SK-N-SH (cell line): ENCODE data around the gene NR2C2.

Experiments
- EP300 ChIP-seq, 2 experiments: IDR thresholded peaks; 2 replicates each; pipeline versions ENCODE4 v1.4.0 to v1.6.1; 2012; ENCODE audit warnings: borderline replicate concordance in 1 of 2, low read depth in 1 of 2, low read length in 1 of 2
- EZH2phosphoT487 ChIP-seq: fragments of 200-600 bp; sonication (generic); IDR thresholded peaks from 2 replicates; pipeline ENCODE4 v1.6.1; 2017; ENCODE audit warnings: low read depth, mixed run types, mild to moderate bottlenecking, antibody characterized with exemption, moderate library complexity, borderline replicate concordance
- POLR2AphosphoS5 ChIP-seq: IDR thresholded peaks from 2 replicates; pipeline ENCODE4 v1.6.1; 2012; ENCODE audit warnings: low read depth, low read length
- RAD21 ChIP-seq: IDR thresholded peaks from 2 replicates; pipeline ENCODE4 v1.6.1; 2012; ENCODE audit warnings: mild to moderate bottlenecking, low read length
- TF ChIP-seq, protein P1 (sequence below): fragments of 150-350 bp; IDR thresholded peaks from 2 replicates; pipeline ENCODE4 v1.6.1; 2017; ENCODE audit warnings: antibody characterized with exemption, low read length, low read depth, borderline replicate concordance
- TF ChIP-seq, protein P2 (sequence below): fragments of 200-600 bp; sonication (generic); IDR thresholded peaks from 2 replicates; pipeline ENCODE4 v1.6.1; 2017; ENCODE audit warnings: antibody characterized with exemption, mild to moderate bottlenecking, moderate library complexity
- TF ChIP-seq, protein P3 (sequence below): fragments of 150-350 bp; IDR thresholded peaks from 2 replicates; pipeline ENCODE4 v1.6.1; 2016; ENCODE audit warnings: mild to moderate bottlenecking, low read depth, low read length
- TF ChIP-seq, protein P4 (sequence below): IDR thresholded peaks from 2 replicates; pipeline ENCODE4 v1.6.1; 2012; ENCODE audit warnings: mild to moderate bottlenecking, low read depth, low read length, moderate library complexity

DNA sequence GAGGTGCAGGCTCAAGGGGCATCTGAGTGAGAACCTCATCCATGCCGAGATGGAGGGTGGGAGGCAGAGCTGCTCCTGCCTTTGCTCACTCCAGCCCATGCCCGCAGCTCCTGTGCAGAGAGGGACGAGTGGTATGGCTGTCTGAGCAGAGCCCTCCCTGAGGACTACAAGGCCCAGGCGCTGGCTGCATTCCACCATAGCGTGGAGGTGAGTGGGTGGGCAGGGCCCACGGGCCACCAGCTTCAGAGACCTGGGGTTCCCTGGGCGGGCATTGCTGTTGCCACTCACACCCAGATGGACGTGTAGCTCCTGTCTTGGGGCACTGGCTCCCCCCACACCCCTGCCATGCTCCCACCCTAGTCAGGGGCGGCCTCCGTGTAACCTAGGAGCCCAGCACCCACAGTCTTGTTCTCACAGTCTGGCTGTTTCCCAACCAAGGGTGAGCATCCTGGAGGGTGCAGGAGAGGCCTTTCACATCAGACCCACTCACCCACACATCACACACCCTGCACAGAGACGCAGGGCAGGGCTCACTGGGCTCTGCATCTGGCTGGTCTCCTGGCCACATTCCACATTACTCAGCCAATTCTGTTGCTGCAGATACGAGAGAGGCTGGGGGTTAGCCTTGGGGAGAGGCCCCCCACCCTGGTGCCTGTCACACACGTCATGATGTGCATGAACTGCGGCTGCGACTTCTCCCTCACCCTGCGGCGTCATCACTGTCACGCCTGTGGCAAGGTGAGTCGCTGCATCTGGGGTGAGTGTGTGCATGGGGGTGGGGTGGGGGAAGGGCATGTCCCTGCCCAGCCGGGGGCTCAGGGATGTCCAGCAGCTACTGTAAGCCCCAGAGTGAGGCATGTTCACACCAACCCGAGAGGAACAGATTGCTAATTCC is 25.3 kb upstream of the NR2C2 start:
- TF ChIP-seq, protein P1, sequence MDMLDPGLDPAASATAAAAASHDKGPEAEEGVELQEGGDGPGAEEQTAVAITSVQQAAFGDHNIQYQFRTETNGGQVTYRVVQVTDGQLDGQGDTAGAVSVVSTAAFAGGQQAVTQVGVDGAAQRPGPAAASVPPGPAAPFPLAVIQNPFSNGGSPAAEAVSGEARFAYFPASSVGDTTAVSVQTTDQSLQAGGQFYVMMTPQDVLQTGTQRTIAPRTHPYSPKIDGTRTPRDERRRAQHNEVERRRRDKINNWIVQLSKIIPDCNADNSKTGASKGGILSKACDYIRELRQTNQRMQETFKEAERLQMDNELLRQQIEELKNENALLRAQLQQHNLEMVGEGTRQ: no peak
- TF ChIP-seq, protein P2, sequence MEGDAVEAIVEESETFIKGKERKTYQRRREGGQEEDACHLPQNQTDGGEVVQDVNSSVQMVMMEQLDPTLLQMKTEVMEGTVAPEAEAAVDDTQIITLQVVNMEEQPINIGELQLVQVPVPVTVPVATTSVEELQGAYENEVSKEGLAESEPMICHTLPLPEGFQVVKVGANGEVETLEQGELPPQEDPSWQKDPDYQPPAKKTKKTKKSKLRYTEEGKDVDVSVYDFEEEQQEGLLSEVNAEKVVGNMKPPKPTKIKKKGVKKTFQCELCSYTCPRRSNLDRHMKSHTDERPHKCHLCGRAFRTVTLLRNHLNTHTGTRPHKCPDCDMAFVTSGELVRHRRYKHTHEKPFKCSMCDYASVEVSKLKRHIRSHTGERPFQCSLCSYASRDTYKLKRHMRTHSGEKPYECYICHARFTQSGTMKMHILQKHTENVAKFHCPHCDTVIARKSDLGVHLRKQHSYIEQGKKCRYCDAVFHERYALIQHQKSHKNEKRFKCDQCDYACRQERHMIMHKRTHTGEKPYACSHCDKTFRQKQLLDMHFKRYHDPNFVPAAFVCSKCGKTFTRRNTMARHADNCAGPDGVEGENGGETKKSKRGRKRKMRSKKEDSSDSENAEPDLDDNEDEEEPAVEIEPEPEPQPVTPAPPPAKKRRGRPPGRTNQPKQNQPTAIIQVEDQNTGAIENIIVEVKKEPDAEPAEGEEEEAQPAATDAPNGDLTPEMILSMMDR: no peak
- TF ChIP-seq POLR2AphosphoS5 (no peak), RAD21 (no peak), EP300 (IDR thresholded peaks at IDR 0.05; ENCODE audit: borderline replicate concordance in 1 of 2, low read depth in 1 of 2, low read length in 1 of 2) (no peak), EZH2phosphoT487 (no peak)
- TF ChIP-seq, protein P3, sequence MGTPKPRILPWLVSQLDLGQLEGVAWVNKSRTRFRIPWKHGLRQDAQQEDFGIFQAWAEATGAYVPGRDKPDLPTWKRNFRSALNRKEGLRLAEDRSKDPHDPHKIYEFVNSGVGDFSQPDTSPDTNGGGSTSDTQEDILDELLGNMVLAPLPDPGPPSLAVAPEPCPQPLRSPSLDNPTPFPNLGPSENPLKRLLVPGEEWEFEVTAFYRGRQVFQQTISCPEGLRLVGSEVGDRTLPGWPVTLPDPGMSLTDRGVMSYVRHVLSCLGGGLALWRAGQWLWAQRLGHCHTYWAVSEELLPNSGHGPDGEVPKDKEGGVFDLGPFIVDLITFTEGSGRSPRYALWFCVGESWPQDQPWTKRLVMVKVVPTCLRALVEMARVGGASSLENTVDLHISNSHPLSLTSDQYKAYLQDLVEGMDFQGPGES: no peak
- TF ChIP-seq, protein P4, sequence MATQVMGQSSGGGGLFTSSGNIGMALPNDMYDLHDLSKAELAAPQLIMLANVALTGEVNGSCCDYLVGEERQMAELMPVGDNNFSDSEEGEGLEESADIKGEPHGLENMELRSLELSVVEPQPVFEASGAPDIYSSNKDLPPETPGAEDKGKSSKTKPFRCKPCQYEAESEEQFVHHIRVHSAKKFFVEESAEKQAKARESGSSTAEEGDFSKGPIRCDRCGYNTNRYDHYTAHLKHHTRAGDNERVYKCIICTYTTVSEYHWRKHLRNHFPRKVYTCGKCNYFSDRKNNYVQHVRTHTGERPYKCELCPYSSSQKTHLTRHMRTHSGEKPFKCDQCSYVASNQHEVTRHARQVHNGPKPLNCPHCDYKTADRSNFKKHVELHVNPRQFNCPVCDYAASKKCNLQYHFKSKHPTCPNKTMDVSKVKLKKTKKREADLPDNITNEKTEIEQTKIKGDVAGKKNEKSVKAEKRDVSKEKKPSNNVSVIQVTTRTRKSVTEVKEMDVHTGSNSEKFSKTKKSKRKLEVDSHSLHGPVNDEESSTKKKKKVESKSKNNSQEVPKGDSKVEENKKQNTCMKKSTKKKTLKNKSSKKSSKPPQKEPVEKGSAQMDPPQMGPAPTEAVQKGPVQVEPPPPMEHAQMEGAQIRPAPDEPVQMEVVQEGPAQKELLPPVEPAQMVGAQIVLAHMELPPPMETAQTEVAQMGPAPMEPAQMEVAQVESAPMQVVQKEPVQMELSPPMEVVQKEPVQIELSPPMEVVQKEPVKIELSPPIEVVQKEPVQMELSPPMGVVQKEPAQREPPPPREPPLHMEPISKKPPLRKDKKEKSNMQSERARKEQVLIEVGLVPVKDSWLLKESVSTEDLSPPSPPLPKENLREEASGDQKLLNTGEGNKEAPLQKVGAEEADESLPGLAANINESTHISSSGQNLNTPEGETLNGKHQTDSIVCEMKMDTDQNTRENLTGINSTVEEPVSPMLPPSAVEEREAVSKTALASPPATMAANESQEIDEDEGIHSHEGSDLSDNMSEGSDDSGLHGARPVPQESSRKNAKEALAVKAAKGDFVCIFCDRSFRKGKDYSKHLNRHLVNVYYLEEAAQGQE: no peak
